GM18499 (cell line): ENCODE results near the gene RYR1.
"Not testable (repeated sequence)": the region's sequence is repeated elsewhere in the genome, so short reads cannot be mapped to it uniquely, and the experiment has no call there.

ENCODE experiments used
- ATAC-seq: cut with Tn5 transposase; IDR thresholded peaks from one replicate; pipeline ENCODE4 v1.9.1; 2021; ENCODE audit warnings: moderate number of reproducible peaks; ENCODE audit not compliant: insufficient read depth, unreplicated experiment

RYR1 gene

GRCh38 chr19:38583985-38584305 is 150.5 kb downstream of the RYR1 start:
- ATAC-seq: no peak

GRCh38 chr19:38587562-38587961 is 154.1 kb downstream of the RYR1 start:
- ATAC-seq: no peak

DNA sequence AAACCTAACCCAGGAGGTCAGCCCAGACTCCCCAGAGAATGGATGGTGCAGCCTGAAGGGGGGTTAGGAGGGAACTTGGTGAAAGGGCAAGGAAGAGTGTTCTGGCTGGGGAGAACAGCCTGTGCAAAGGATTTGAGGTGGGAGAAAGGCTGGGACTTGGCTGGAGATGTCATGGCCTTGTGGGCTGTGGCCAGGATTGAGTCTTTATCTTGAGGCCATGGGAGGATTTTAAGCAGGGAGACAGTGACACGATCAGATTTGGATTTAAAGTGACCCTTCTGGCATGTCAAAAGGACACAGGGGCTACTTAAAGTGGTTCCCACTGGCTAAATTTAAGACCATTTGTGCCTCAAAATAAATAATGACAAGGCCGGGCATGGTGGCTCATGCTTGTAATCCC is 154.6 kb downstream of the RYR1 start:
- no peak for ATAC-seq

- no peak for ATAC-seq
These were observed 159.4 kb downstream of the RYR1 start for GRCh38 chr19:38592940-38593339.

GRCh38 chr19:38596057-38596981 is 162.8 kb downstream of the RYR1 start:
- ATAC-seq: no peak

- no peak for ATAC-seq
These were observed 163.6 kb downstream of the RYR1 start for GRCh38 chr19:38597075-38597474.

GRCh38 chr19:38599722-38600121 is 166.2 kb downstream of the RYR1 start:
- ATAC-seq: no peak

GRCh38 chr19:38602856-38603255 is 169.4 kb downstream of the RYR1 start:
- not testable (repeated sequence) for ATAC-seq

DNA sequence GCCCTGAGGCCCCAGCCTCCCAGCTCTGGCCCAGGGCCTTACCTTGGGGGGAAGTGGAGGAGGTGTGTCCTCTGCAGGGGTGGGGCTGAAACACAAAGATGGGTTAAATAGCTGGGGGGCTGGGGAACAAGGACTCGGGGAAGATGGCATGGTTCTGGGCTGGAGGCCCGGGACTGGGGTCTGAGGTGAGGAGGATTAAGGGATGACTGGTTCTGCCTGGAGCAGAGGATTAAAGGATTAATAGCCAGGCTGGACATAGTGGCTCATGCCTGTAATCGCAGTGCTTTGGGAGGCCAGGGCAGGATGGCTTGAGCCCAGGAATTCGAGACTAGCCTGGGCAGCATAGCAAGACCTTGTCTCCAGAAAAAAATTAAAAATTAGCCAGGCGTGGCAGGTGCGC is 172.6 kb downstream of the RYR1 start:
- ATAC-seq: no peak

DNA sequence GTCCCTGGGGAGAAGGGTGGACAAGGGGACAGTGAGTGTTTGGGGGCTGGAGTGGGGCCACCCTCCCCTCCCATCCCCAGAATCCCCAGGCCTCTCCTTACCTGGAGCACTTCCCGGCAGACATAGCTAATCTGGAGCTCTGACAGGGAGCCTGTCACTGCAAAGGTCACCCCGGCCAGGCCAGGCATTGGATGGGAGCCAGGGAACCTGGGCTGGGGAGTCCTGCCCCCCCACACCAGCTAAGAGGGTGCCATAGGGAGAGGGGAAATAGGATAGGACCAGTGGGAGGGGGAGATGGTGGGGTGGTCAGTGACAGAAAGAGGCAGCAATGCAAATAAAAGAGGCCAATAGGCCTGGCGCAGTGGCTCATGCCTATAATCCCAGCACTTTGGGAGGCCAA is 180.8 kb downstream of the RYR1 start:
- no peak for ATAC-seq

- no peak for ATAC-seq
These were observed 181.6 kb downstream of the RYR1 start for GRCh38 chr19:38615007-38615581.

- ATAC-seq: no peak
These were observed 182.8 kb downstream of the RYR1 start for GRCh38 chr19:38616265-38616664.

GRCh38 chr19:38617283-38617763 is 183.8 kb downstream of the RYR1 start:
- no peak for ATAC-seq

GRCh38 chr19:38617764-38618589 is 184.5 kb downstream of the RYR1 start, which contains the start of gene MAP4K1:
TSS of gene MAP4K1 (minus strand) at chr19:38617953. CDS start at chr19:38617895, 58 bp downstream.
- peak; percentile 43 for ATAC-seq

DNA sequence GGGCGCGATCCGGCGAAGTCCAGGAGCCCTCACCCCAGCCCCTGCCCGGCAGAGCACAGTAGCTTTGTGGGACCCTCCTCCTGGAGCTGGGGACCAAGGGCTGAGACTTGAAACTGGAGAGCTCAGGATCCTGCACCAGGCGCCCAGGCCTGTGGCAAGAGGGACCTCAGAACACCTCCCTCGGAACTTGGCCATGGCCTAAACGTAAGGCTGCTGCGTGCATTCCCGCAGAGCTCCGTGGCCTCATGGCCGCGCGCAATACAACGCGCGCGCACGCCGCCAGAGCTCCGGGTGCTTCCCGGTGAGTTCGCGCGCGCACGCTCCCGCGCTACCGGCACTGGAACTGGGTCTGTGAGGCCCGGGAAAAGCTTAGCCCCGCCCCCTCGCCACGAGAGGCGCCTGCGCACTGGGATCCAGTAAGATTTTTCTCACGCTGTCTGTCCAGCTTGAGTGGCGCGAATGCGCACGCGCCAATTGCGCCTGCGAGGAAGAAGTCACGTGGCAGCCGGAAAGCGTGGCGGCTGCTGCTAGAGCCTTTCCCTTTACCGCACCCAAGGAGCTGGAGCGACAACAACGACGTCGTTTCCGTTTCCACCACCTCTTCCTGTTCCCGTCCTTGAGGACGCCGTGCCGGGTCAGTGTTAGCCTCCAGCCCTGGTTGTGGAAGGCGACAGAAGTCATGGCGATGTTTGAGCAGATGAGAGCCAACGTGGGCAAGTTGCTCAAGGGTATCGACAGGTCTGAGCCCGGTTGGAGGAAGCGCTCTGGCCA is 185.3 kb downstream of the RYR1 start, which contains the start of gene EIF3K:
TSS of gene EIF3K (plus strand) at position 599 of the 771 bp plus-strand sequence. CDS start at position 680, 81 bp downstream.
- ATAC-seq: no peak

GRCh38 chr19:38619361-38620174 is 186.1 kb downstream of the RYR1 start:
- ATAC-seq: no peak

DNA sequence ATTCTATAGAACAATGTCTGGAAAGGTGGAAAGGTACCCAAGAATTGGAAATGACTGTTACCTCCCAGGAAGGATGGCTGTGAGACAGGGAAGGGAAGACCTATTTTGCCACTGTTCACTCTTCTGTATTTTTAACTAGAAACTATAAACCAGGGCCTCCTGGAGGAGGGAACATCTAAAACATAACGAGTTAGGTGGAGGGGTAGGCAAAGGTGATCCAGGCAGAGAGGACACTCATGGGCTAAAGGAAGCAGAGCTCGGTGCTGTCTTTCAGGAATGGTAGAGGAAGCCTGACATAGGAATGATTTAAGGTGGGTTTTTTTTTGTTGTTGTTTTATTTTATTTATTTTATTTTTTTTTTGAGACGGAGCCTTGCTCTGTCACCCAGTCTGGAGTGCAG is 191.3 kb downstream of the RYR1 start:
- ATAC-seq: no peak

DNA sequence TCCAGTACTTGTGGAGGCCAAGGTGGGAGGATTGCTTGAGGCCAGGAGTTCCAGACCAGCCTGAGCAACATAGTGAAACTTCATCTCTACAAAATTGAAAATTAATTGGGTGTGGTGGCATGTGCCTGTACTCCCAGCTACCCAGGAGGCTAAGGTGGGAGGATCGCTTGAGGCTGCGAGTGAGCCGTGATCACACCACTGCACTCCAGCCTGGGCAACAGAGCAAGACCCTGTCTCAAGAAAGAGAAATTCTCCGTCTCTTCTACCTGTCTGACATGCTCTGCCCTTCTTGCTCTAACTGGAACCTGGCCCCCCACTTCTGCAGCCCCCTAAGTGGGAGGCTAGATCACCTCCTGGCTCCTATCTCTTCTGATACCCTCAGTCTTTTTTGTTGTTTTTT is 192.9 kb downstream of the RYR1 start:
- ATAC-seq: no peak

DNA sequence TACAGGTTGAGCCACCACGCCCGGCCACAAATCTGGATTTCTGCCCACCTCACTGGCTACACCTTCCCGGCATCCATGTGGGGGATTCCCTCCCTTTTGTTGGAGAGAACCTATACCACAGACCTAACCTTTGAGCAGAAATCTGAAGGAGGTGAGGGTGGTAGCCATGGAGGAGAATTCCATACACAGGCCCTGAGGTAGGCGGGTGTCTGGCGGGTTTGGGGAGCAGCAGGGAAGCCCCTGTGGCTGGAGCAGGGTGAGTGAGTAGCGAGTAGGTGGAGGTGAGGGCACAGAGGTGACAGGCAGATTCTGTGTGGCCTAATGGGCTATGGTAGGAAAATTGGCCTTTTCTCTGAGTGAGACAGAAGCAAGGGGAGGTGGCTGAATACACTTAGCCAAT is 196.1 kb downstream of the RYR1 start:
- ATAC-seq: no peak
